NCI-H128 (cell line): Measurements from ENCODE around the gene FBXO17.

Source experiments
- DNase-seq: peaks from one replicate; lab custom pipeline; 2025; ENCODE audit not compliant: unreplicated experiment; lab: John Stamatoyannopoulos, UW

Gene FBXO17

GRCh38 chr19:38918526-38918925 lies 57.0 kb downstream of the FBXO17 start:
- DNase-seq: no peak

DNA sequence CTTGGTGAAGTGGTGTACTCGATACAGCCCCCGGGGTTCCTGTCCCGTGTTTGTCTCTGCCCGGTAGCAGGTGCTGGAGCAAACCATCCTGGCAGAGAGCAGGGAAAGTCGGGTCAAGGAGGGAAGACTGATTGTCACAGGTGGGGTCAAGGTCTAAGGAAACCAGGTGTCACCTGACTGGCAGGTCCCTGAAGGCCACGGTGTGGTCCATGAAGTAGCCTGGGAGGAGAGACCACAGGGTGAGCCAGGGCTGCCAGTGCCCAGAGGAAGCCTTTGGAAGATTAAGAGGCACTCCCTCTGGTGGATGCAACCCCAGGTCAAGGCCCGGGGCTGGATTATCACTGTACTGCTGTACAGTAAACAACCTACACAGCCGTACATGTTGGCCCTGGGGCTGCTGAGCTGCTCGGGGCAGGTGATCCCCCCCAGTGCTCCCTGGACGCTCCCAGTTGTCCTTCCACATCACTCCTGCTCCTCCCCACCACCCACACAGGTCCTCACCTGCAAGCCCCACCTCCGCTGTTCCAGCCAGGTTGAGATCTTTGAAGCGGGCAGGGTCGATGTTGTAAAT lies 57.5 kb downstream of the FBXO17 start:
- no peak for DNase-seq

DNA sequence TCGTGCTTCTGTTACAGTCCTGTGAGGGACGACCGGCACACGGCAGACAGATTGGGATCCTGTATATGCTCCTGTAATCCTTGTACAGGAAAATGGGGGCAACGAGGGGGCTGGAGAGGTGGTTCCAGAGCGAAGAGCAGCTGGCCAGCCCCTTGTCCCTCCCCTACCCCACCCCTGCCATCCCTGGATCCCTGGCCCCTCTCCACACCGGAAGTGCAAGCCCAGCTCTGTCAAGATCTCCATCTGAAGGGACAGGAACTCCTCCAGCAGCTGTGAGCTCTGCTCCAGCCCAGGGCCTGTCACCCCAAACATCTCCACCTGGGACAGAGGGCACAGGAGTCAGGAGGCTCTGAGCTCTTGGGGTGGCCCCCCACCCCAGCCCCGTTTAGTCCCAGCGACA lies 58.0 kb downstream of the FBXO17 start:
- no peak for DNase-seq

DNA sequence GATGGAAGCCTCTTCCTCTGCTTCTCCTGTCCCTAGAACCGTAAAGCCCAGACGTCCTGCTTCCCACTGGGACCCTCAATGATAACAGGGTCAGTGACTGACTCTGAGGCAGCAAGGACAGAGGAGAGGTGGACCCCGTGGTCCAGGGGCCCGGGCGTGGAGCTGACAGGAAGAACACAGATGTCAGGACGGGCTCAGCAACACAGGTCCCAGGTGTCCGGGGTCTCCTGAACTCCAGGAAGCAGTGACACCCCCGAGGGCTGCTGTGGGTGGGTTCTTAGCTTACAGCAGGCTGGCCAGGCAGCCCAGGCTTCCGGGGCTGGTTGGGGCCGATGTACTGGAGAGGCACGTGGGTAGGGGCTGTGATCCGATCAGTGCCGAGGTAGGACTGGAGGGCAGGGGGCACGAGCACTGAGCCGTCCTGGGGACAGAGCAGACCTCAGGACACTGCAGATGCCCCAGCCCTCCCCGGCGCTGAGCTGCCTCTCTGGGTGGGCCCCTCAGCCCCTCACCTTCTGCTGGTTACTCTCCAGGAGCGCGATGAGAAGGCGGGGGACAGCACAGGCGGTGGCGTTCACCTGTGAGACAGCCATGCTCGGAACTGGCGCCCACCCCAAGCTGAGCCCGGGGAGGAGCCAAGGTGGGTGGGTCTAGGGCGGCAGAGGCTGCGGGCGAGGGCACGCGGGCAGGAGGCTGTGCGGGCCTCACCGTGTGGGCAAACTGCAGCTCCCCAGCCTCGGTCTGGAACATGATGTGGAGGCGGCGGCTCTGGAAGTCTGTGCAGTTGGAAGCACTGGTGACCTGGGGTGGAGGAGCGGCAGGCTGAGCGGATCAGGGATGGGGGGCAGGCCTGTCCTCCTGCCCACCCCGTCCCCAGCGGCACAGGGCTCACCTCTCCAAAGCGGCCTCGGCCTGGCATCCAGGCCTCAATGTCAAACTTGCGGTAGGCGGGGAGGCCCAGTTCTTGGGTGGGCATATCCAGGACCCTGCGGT lies 59.9 kb downstream of the FBXO17 start:
- no peak for DNase-seq

DNA sequence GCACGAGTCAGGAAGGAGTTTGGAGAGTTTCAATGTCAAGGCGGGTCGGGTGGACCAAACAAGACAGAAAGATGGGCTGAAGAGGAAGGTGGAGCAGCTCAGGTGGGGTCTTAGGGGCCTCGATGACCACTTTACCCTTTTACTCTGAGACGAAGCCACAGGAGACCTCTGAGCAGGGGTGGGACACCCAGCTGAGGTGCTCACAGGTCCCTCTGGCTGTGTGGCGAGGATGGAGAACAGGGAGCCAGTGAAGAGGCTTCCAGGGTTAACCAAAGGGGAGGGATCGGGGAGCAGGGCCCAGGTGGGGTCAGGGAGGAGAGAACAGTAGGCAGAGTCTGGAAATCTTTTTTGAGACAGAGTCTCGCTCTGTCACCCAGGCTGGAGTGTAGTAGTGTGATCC lies 61.6 kb downstream of the FBXO17 start:
- no peak for DNase-seq

- no peak for DNase-seq
Measured at GRCh38 chr19:38912600-38913514, 62.7 kb downstream of the FBXO17 start.

DNA sequence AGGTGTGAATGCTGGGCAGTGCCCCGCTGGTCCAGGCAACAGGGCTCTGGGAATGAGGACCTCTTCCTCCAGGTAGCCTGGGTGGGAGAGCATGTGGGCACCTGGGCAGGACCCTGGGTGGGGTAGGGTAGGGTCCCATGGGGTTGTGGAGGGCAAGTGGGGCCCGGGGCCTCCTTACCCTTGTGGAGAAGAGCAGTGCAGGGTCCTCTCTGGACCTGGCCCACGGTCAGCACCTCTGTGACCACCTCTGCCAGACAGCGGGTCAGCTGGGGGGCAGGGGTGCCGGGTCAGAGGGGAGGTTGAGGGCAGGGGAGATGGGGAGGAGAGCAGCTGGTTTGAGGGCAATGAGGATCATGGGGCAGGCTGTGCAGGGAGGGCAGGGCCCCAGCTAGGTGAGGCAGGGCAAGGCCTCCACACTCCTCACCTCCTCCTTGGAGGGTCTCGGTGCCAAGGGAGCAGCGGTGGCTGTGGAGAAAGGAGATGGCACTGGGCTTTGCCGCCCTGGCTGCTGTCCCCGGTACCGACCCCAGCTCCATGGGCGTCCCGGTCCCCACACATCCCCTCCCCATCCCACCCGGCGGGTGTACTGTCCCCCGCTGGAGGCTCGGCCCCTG lies 64.0 kb downstream of the FBXO17 start:
- DNase-seq: no peak

- no peak for DNase-seq
Measured at GRCh38 chr19:38910488-38910887, 65.1 kb downstream of the FBXO17 start.

DNA sequence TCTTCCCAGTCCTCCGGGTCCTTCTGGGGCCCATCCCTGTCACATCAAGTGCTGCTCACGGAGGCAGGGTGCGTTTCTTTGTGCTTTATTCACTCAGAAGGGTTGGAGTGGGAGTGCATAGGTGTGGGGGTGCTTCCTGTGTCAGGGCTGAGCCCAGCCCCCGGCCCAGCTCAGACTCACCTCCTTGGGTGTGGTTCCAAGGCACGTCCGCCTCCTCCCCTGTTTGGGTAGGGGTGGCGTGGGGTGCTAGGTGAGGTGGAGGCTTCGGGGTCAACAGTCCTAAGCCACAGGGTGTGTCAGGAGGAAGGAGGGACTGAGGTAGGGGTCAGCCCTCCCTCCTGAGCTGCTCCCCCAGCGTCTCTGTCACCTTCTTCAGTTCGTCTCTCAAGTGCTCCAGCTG lies 66.6 kb downstream of the FBXO17 start:
- DNase-seq: no peak

- no peak for DNase-seq
Measured at GRCh38 chr19:38907670-38908069, 67.9 kb downstream of the FBXO17 start.

GRCh38 chr19:38907227-38907626 lies 68.3 kb downstream of the FBXO17 start:
- no peak for DNase-seq

DNA sequence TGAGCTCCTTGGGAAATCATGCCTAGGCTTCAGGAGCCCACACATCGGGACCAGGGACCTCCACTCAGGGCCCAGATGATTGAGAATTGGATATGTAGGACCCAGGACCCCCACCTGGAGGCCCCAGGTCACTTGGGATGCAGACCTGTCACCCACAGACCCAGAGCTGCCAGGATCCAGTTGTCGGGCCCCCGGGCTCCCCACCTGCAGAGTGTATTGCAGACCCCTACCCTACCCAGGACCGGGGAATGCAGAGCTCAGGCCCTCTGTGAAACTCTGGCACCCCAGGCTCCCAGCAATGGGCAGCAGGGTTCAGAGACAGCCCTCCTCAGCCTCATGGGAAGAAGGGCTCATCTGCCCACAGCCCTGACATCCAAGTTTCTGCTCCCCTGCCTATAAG lies 69.9 kb downstream of the FBXO17 start:
- DNase-seq: no peak

DNA sequence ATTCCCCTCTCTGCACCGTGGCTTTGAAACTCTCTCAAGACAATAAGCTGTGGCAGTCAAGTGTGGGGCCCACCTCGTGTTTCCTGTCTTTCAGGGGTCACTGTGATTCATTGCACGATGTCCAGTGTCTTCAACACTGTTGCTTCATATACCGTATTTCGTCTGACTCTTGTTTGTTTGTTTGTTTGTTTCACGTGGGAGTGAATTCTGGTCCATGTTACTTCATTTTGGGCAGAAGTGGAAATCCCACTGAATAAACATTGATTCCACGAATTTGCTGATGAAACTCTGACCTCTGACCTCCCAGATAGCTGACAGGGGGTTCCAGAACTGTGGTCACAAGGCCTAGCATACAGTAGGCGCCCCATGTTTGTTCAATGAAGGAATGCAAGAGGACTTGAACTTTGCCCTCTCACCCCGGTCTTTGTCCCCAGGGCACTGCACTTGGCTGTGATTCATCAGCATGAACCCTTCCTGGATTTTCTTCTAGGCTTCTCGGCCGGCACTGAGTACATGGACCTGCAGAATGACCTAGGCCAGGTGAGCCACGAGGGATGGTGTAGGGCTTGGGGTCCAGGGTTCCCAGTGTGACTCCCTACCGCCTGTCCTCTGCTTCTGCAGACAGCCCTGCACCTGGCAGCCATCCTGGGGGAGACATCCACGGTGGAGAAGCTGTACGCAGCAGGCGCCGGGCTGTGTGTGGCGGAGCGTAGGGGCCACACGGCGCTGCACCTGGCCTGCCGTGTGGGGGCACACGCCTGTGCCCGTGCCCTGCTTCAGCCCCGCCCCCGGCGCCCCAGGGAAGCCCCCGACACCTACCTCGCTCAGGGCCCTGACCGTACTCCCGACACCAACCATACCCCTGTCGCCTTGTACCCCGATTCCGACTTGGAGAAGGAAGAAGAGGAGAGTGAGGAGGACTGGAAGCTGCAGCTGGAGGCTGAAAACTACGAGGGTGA lies 70.7 kb downstream of the FBXO17 start:
- DNase-seq: no peak

- DNase-seq: no peak
Measured at GRCh38 chr19:38901683-38902082, 73.9 kb downstream of the FBXO17 start.

- DNase-seq: no peak
Measured at GRCh38 chr19:38900743-38901190, 74.8 kb downstream of the FBXO17 start.

- no peak for DNase-seq
Measured at GRCh38 chr19:38900202-38900629, 75.3 kb downstream of the FBXO17 start.

DNA sequence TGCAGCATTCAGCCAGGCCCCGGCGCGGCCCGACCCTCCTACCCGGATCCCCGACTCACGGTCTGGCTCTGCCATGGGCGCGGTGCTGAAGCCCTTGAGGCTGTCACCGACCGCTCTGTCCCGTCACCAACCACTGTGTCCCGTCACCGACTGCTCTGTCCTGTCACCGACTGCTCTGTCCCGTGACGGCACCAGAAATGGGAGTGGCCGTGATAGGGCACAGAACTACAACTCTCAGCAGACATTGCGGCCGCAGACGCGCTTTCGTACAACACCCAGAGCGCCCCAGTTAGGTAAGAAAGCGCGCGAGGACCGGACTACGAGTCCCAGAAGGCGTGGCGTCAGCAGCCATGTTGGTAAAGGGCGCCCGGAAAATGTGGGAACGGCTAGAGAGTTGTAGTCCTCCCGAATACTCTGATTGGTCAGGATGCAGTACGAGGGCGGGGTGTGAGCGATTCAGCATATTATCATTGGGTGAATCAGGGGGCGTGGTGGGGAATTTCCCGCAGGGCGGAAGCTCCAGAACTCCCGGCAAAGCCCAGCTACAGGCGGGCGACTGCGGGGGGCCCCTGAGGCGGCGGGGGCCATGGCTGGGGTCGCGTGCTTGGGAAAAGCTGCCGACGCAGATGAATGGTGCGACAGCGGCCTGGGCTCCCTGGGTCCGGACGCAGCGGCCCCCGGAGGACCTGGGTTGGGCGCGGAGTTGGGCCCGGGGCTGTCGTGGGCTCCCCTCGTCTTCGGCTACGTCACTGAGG lies 75.9 kb downstream of the FBXO17 start, which contains the start of the genes NFKBIB and SIRT2:
TSS of gene NFKBIB (plus strand) at position 523 of the 755 bp plus-strand sequence. CDS start at position 587, 64 bp downstream.
TSS of gene SIRT2 (minus strand) at position 172 of the 755 bp plus-strand sequence. CDS start at position 75, 97 bp downstream.
- DNase-seq: peak; percentile 99

- DNase-seq: no peak
Measured at GRCh38 chr19:38898788-38899446, 76.6 kb downstream of the FBXO17 start.
